GM21360 (cell line): ENCODE measurements around the gene P2RX5.
"Not testable (repeated sequence)": the region's sequence is repeated elsewhere in the genome, so short reads cannot be mapped to it uniquely, and the experiment has no call there.

ENCODE experiments used
- ATAC-seq: cut with Tn5 transposase; IDR thresholded peaks from one replicate; pipeline ENCODE4 v1.9.1; 2021; ENCODE audit warnings: mild to moderate bottlenecking, moderate library complexity; ENCODE audit not compliant: unreplicated experiment

The P2RX5 gene

DNA sequence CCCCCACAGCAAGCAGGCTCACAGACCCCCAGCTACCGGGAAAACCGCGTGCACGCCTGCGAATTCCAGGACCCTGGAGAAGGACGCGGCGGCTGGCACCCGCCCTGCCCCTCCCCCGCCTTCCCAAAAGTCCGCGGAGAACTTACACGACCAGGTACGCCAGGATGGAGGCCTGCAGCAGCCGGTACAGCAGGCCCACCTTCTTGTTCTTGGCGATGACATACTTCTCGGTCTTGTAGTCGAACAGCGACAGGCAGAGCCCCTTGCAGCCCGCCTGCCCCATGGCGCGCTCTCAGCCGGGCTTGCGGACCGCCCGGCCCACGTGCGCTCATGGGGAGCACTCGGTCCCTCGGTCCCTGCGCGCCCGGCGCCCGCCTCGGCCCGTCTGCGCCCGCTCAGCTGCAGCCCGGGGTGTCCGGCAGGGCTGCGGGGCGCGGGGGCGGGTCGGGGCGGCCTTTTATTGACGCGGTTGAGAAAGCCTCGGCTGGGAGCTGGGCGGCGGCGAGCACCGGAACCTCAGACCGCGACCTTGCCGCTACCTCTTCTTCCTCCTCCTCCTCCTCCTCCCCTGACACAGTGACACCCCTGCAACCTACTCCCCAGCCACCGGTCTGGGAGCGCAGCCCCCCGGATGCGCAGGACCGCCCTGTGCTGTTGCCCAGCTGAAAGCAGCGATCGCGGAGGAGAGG, at the start of gene P2RX5:
TSS of gene P2RX5 (minus strand) at position 433 of the 689 bp plus-strand sequence. CDS start at position 283, 150 bp downstream.
- ATAC-seq = no peak

DNA sequence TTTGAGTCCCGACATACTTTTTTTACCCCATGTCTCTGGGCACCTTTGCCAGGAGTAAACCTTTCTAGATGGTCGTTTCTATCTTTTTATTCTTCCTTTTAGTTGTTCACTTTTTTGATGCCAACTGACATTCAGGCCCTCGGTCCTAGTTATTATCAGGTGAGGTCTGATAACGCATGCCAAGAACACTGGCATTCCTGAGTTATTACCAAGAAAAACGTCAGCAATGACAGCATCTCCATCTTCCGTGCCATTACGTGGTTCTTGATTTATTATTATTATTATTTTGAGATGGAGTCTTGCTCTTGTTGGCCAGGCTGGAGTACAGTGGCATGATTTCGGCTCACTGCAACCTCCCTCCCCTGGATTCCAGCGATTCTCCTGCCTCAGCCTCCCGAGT, 49.1 kb upstream of the P2RX5 start:
- no peak for ATAC-seq

- ATAC-seq = no peak
These were observed 48.1 kb upstream of the P2RX5 start for GRCh38 chr17:3744014-3744413.

GRCh38 chr17:3740611-3741073, 44.7 kb upstream of the P2RX5 start:
- no peak for ATAC-seq

DNA sequence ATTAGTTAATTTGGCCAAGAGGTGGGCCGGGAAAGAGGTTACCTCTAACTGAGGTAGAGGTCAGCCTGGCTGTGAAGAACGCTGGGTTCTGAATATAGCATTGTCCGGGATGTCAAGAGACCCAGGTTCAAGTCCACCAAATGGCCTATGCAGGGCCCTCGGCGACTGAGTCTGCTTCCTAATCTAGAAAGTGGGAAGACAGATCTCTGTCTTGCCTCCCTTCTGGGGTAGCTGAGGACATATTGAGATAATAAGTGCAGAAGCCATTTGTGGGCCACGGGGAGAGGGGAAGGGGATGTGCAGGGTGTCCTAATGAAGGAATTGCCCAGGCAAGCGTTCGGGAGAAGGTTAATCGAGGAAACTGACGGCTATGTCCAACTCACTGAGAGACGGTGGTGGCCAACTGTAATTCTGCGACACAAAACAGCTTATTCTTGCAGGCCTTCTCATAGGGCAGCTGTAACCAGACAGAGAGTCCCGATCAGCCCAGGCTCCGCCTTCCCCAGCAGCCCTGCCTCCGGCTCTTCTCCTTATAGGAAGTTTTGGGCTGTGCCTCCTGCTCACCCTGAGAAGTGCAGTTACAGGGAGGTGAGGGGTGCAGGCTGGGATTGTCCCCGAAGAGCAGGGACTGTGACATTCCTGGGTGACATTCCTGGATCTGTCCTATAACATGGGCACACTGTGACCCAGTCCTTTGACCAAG, 43.6 kb upstream of the P2RX5 start:
- ATAC-seq = no peak

- no peak for ATAC-seq
These were observed 42.8 kb upstream of the P2RX5 start for GRCh38 chr17:3738562-3739295.

GRCh38 chr17:3735515-3735914, 39.6 kb upstream of the P2RX5 start:
- ATAC-seq = no peak

DNA sequence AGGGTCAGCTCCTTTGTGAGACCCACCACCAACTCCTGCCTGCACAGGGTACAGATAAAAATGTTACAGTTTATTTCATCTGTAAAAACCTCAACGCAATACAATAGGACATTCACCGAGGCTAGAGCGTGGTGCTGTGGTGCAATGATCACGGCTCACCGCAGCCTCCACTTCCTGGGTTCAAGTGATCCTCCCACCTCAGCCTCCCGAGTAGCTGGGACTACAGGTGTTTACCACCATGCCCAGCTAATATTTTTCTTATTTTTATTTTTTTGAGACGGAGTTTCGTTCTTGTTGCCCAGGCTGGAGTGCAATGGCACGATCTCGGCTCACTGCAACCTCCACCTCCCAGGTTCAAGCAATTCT, 38.9 kb upstream of the P2RX5 start:
- ATAC-seq = not testable (repeated sequence)

- no peak for ATAC-seq
These were observed 36.3 kb upstream of the P2RX5 start for GRCh38 chr17:3732210-3732621.

DNA sequence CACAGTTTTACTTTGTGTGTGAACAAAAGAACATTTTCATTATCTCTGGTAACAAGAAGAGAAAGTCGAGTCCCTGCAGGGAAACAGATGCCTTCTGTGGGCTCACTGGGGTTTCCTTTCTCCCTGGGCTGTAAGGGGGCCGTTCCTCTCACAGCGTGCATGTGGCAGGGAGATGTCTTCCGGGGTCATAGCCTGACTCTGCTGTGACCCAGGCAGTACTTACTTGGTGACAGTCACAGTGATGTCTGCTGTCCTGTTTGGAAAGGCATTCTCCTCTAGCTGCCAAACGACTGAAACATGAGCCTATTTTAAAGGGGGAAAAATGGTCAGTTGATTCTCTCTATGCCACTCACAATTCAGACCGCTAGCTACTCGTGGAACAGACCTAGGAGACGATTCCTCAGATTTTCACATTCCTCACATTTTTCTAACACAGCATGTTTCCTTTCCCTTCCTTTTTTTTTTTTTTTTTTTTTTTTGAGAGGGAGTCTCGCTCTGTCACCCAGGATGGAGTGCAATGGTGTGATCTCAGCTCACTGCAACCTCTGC, 35.0 kb upstream of the P2RX5 start:
- ATAC-seq = no peak

- no peak for ATAC-seq
These were observed 33.9 kb upstream of the P2RX5 start for GRCh38 chr17:3729881-3730280.

- not testable (repeated sequence) for ATAC-seq
These were observed 32.1 kb upstream of the P2RX5 start for GRCh38 chr17:3728099-3728498.

DNA sequence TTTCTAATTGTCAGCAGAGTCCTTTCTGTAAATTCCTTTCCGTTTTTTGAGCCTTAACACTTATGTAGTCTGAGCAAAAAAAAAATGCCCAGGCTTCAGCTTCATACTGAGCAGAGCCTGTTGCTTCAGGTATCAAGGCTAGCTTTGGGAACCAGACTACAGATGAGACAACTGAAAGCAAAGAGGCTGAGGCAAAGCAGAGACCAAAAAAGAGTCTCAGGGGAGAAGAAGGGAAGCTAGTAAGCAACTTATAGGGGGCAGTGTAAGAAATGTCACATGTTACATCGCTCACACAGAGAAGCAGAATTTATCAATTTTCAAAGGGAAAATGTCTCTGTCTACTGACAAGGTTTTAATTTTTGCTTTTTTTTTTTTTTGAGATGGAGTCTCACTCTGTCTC, 31.1 kb upstream of the P2RX5 start:
- no peak for ATAC-seq

DNA sequence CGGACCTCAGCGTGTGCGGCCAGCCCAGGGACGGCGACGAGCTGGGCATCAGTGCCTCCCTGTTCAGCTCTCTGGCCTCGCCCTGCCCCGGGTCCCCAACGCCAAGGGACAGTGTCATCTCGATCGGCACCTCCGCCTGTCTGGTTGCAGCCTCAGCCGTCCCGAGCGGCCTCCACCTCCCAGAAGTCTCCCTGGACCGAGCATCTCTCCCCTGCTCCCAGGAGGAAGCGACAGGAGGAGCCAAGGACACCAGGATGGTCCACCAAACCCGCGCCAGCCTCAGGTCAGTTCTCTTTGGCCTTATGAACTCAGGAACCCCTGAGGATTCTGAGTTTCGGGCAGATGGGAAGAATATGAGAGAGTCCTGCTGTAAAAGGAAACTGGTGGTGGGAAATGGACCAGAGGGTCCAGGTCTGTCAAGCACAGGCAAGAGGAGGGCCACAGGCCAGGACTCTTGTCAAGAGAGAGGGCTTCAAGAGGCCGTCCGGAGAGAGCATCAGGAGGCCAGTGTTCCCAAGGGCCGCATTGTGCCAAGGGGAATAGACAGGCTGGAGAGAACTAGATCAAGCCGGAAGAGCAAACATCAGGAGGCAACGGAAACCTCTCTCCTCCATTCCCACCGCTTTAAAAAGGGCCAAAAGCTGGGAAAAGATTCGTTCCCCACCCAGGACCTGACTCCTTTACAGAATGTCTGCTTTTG, 28.6 kb upstream of the P2RX5 start:
- no peak for ATAC-seq

- ATAC-seq = peak; percentile 82
These were observed 27.8 kb upstream of the P2RX5 start, which contains the start of gene HASPIN for GRCh38 chr17:3723556-3724377. TSS of gene HASPIN (plus strand) at chr17:3723903. CDS start at chr17:3723936, 33 bp downstream.

- ATAC-seq = no peak
These were observed 27.2 kb upstream of the P2RX5 start for GRCh38 chr17:3723188-3723555.

DNA sequence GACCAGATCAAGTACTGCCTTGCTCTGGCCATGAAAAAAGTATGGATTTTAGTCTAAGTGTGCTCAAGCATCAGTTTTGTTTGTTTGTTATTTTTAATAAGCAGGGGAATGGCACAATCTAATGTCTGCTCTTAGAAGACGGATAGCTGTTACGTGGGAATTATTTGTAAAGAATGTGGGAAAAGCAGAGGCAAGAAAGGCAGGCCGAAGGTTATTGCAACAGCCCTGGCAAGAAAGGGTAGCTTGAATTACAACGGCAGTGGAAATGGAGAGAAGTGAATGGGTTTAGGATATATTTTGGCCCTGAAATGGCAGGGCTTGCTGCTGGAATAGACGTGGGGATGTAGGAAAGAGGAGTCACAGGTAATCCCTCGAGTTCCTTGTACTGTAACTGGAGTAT, 26.8 kb upstream of the P2RX5 start:
- no peak for ATAC-seq

DNA sequence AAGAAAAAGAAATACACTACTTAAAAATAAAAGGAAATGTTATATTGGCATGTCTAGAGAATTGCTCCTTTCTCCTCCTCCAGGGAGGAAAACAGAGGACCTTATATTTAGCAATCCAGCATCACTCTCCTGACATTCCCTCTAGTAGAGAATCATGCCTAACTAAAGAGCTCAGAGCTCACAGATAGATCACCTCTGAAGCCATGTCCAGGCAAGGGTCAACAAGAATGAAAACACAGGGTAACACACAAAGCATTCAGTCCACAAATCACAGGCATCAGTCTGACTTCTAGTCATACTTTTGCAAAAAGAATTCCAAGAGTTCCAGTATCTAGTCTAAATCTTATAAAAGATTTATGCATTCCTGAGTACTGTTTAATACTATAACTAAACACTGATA, 23.3 kb upstream of the P2RX5 start:
- ATAC-seq = no peak

DNA sequence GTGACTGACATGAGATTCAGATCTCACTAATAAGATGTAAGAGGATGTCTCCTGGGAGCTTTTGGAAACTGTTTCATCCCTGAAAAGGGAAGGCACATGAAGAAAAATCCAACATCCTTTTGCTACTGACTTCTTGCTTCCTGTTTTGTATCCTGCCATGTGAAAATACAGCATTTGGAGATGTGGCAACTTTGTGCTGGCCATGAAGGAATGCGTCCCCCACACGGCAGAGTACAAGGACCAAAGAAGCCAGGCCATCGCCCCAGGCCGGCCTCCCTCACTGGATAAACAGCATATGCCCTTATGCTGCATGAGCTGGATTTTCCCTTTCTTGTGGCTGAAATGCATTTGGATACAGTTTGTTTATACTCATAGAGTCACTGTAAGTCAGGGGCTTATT, 22.2 kb upstream of the P2RX5 start:
- no peak for ATAC-seq

- ATAC-seq = no peak
These were observed 19.3 kb upstream of the P2RX5 start for GRCh38 chr17:3715296-3715695.
